ENCODE results near the gene CDK5R2. TPM values are rescaled to one million over a fixed set of nuclear protein-coding genes. Genes with fewer than 3 reads are reported as not detected.

Gene CDK5R2
- total and polyA plus RNA-seq, 2 of the 13 experiments (the other 11 are each of a cell fraction or from before 2014, with no cell fraction given), result not detected

GRCh38 chr2:218990052-218990451 is 30.6 kb downstream of the CDK5R2 start:
- H3K27ac ChIP-seq (ENCODE audit: extremely low read length, insufficient read depth, low read length), result no peak overlapping the region
- H3K4me1 ChIP-seq (ENCODE audit: insufficient read depth, low read length), result peaks cover 14% of the 10 kb centered on the region
- no TSS peak for BruUV-seq (replicated peaks)
- H3K27me3 ChIP-seq (ENCODE audit: control insufficient read depth in 1 of 2, insufficient read depth in 2 of 2, low read length in 2 of 2), result peaks cover 36 to 92% of the 10 kb centered on the region in 2 experiments
- FAIRE-seq, result no peak
- H3K9me3 ChIP-seq (ENCODE audit: low read length), result no peaks in the 10 kb centered on the region
- no peaks in the 10 kb centered on the region for H3K79me2 ChIP-seq (ENCODE audit: insufficient read depth, low read length)
- intact Hi-C loops (cut with micrococcal nuclease; ENCODE audit: unreplicated experiment) (no loop called here), in situ Hi-C loops (cut with HindIII; ENCODE audit: extremely low pct_ligation_motif_present, low pct_unique_long_range_greater_than_20kb) (no loop called here)
- TF ChIP-seq NR2F1 (CRISPR knock-in tag; IDR thresholded peaks at IDR 0.05) (no peak), KLF11 (CRISPR knock-in tag; IDR thresholded peaks at IDR 0.05) (no peak), RAD51 (IDR thresholded peaks at IDR 0.05; ENCODE audit: borderline replicate concordance) (no peak)
- no peak overlapping the region for H3K4me2 ChIP-seq (ENCODE audit: low read depth, low read length)
- no peak for ATAC-seq
- no peak overlapping the region for H3K9ac ChIP-seq (ENCODE audit: insufficient read depth, low read depth, low read length)
- H3K4me3 ChIP-seq (replicated peaks in 1 of 3; ENCODE audit: insufficient read depth in 1 of 3, low read depth in 2 of 3, low read length in 3 of 3), result no peak overlapping the region
- no peak overlapping the region for H2AFZ ChIP-seq (ENCODE audit: low read length)
- no peaks in the 10 kb centered on the region for H3K36me3 ChIP-seq (replicated peaks in 1 of 2; ENCODE audit: control insufficient read depth in 1 of 2, insufficient read depth in 2 of 2, low read length in 2 of 2)
- ChIA-PET POLR2A (no interaction called here), CTCF (ENCODE audit: low intra/inter-chr PET ratio, low total read pairs) (no interaction called here)
- H4K20me1 ChIP-seq (ENCODE audit: insufficient read depth, low read length), result peaks cover 13% of the 10 kb centered on the region; the same call in 1 of the 2 replicates
- no peak for DNase-seq (ENCODE audit: low spot score)
- 15% methylated on average over 5 of the region's 9 CpGs for WGBS (ENCODE audit: low lambda C conversion rate)

GRCh38 chr2:218990612-218991011 is 31.1 kb downstream of the CDK5R2 start:
- FAIRE-seq (no peak), ATAC-seq (no peak), DNase-seq (ENCODE audit: low spot score) (no peak)
- Histone ChIP-seq H4K20me1 (ENCODE audit: insufficient read depth, low read length) (peaks cover 18% of the 10 kb centered on the region; the same call in 1 of the 2 replicates), H3K27me3 (ENCODE audit: control insufficient read depth in 1 of 2, insufficient read depth in 2 of 2, low read length in 2 of 2) (peaks cover 38 to 94% of the 10 kb centered on the region in 2 experiments), H3K9me3 (ENCODE audit: low read length) (no peaks in the 10 kb centered on the region), H3K9ac (ENCODE audit: insufficient read depth, low read depth, low read length) (no peak overlapping the region), H3K36me3 (replicated peaks in 1 of 2; ENCODE audit: control insufficient read depth in 1 of 2, insufficient read depth in 2 of 2, low read length in 2 of 2) (no peaks in the 10 kb centered on the region), H2AFZ (ENCODE audit: low read length) (no peak overlapping the region), H3K4me2 (ENCODE audit: low read depth, low read length) (no peak overlapping the region), H3K27ac (ENCODE audit: extremely low read length, insufficient read depth, low read length) (no peak overlapping the region), H3K4me3 (replicated peaks in 1 of 3; ENCODE audit: insufficient read depth in 1 of 3, low read depth in 2 of 3, low read length in 3 of 3) (no peak overlapping the region), H3K4me1 (ENCODE audit: insufficient read depth, low read length) (peaks cover 14% of the 10 kb centered on the region), H3K79me2 (ENCODE audit: insufficient read depth, low read length) (no peaks in the 10 kb centered on the region)
- CTCF ChIA-PET (ENCODE audit: low intra/inter-chr PET ratio, low total read pairs), result no interaction called here
- POLR2A ChIA-PET, result no interaction called here
- WGBS (ENCODE audit: low lambda C conversion rate), result 6% methylated on average over 6 of the region's 6 CpGs
- BruUV-seq (replicated peaks), result no TSS peak
- in situ Hi-C loops (cut with HindIII; ENCODE audit: extremely low pct_ligation_motif_present, low pct_unique_long_range_greater_than_20kb), result no loop called here
- intact Hi-C loops (cut with micrococcal nuclease; ENCODE audit: unreplicated experiment), result no loop called here
- TF ChIP-seq HMGXB3 (CRISPR knock-in tag; IDR thresholded peaks at IDR 0.05; ENCODE audit: borderline replicate concordance) (no peak), HINFP (CRISPR knock-in tag; IDR thresholded peaks at IDR 0.05; ENCODE audit: low read depth) (no peak), TOPORS (CRISPR knock-in tag; IDR thresholded peaks at IDR 0.05) (no peak), HOXA9 (CRISPR knock-in tag; IDR thresholded peaks at IDR 0.05; ENCODE audit: borderline replicate concordance) (no peak), GMEB1 (CRISPR knock-in tag; IDR thresholded peaks at IDR 0.05; ENCODE audit: borderline replicate concordance) (no peak), TARDBP (CRISPR knock-in tag; IDR thresholded peaks at IDR 0.05) (no peak), REL (CRISPR knock-in tag; conservative IDR thresholded peaks at IDR 0.05) (no peak), DDIT3 (CRISPR knock-in tag; IDR thresholded peaks at IDR 0.05) (no peak)
